Femur (tissue), 1 donor: ENCODE measurements around the gene SDHA.
"Not testable (repeated sequence)": the region's sequence is repeated elsewhere in the genome, so short reads cannot be mapped to it uniquely, and the experiment has no call there.

ENCODE experiments used
- DNase-seq: peaks from one replicate; pipeline ENCODE4 v3.0.0-alpha.2; 2017

SDHA gene

GRCh38 chr5:223791-224190, 5.7 kb downstream of the SDHA start:
- no peak for DNase-seq

GRCh38 chr5:225334-225733, 7.2 kb downstream of the SDHA start:
- no peak for DNase-seq

- DNase-seq, result not testable (repeated sequence)
These were observed 9.3 kb downstream of the SDHA start for GRCh38 chr5:227375-227774.

- DNase-seq, result no peak
These were observed 10.8 kb downstream of the SDHA start for GRCh38 chr5:228886-229285.

GRCh38 chr5:230711-231110, 12.6 kb downstream of the SDHA start:
- no peak for DNase-seq

- no peak for DNase-seq
These were observed 13.5 kb downstream of the SDHA start for GRCh38 chr5:231661-232060.

GRCh38 chr5:233426-233825, 15.3 kb downstream of the SDHA start:
- not testable (repeated sequence) for DNase-seq

- DNase-seq, result no peak
These were observed 16.3 kb downstream of the SDHA start for GRCh38 chr5:234450-234849.

- DNase-seq, result not testable (repeated sequence)
These were observed 17.4 kb downstream of the SDHA start for GRCh38 chr5:235527-235926.

GRCh38 chr5:237931-238330, 19.8 kb downstream of the SDHA start:
- not testable (repeated sequence) for DNase-seq

GRCh38 chr5:240550-240949, 22.4 kb downstream of the SDHA start:
- not testable (repeated sequence) for DNase-seq

- DNase-seq, result not testable (repeated sequence)
These were observed 23.0 kb downstream of the SDHA start for GRCh38 chr5:241045-241669.

GRCh38 chr5:243683-244367, 25.7 kb downstream of the SDHA start:
- DNase-seq, result not testable (repeated sequence)

GRCh38 chr5:245717-246116, 27.6 kb downstream of the SDHA start:
- not testable (repeated sequence) for DNase-seq

- not testable (repeated sequence) for DNase-seq
These were observed 32.3 kb downstream of the SDHA start for GRCh38 chr5:250396-250795.

GRCh38 chr5:251016-251415, 32.9 kb downstream of the SDHA start:
- DNase-seq, result not testable (repeated sequence)

GRCh38 chr5:251538-251937, 33.4 kb downstream of the SDHA start:
- DNase-seq, result not testable (repeated sequence)

GRCh38 chr5:251975-252374, 33.9 kb downstream of the SDHA start:
- DNase-seq, result not testable (repeated sequence)

- DNase-seq, result no peak
These were observed 34.4 kb downstream of the SDHA start for GRCh38 chr5:252546-252945.

- not testable (repeated sequence) for DNase-seq
These were observed 36.2 kb downstream of the SDHA start for GRCh38 chr5:254322-254721.

GRCh38 chr5:255116-255515, 37.0 kb downstream of the SDHA start:
- not testable (repeated sequence) for DNase-seq

- not testable (repeated sequence) for DNase-seq
These were observed 38.2 kb downstream of the SDHA start for GRCh38 chr5:256347-256746.

GRCh38 chr5:257148-257547, 39.0 kb downstream of the SDHA start:
- DNase-seq, result no peak

GRCh38 chr5:263275-263974, 45.3 kb downstream of the SDHA start:
- not testable (repeated sequence) for DNase-seq
